H9 (cell line): ENCODE results near the gene TMCC2. TPM values are rescaled to one million over a fixed set of nuclear protein-coding genes. Genes with fewer than 3 reads are reported as not detected.

Source experiments
- DNase-seq: peaks from one replicate; pipeline ENCODE4 v3.0.0-alpha.2; 2017
- H2AFZ ChIP-seq: one replicate; pipeline ENCODE4 v1.6.1; 2013; ENCODE audit warnings: mild to moderate bottlenecking, low read length, control low read depth, moderate library complexity
- H2AK5ac ChIP-seq: 2 replicates; pipeline ENCODE4 v1.6.1; 2013; ENCODE audit warnings: low read length, control low read depth, mixed read lengths; ENCODE audit not compliant: insufficient read length
- H2BK120ac ChIP-seq: one replicate; pipeline ENCODE4 v1.6.1; 2013; ENCODE audit warnings: low read depth, mild to moderate bottlenecking, low read length, control low read depth, inconsistent platforms; ENCODE audit not compliant: poor library complexity, severe bottlenecking
- H2BK12ac ChIP-seq: 2 replicates; pipeline ENCODE4 v1.6.1; 2013; ENCODE audit warnings: low read length, control low read depth, mixed read lengths, low read depth; ENCODE audit not compliant: insufficient read length
- H2BK15ac ChIP-seq: 2 replicates; pipeline ENCODE4 v1.6.1; 2013; ENCODE audit warnings: low read depth, low read length, control low read depth
- H2BK20ac ChIP-seq: one replicate; pipeline ENCODE4 v1.6.1; 2013; ENCODE audit warnings: low read depth, mild to moderate bottlenecking, low read length, control low read depth, inconsistent platforms; ENCODE audit not compliant: poor library complexity, severe bottlenecking
- H2BK5ac ChIP-seq: 2 replicates; pipeline ENCODE4 v1.6.1; 2013; ENCODE audit warnings: low read length, control low read depth, mixed read lengths; ENCODE audit not compliant: insufficient read length
- H3K14ac ChIP-seq: 2 replicates; pipeline ENCODE4 v1.6.1; 2013; ENCODE audit warnings: low read length, control low read depth; ENCODE audit not compliant: insufficient read depth
- H3K18ac ChIP-seq: 2 replicates; pipeline ENCODE4 v1.6.1; 2013; ENCODE audit warnings: low read depth, mild to moderate bottlenecking, mixed read lengths, low read length, control low read depth; ENCODE audit not compliant: insufficient read length
- H3K23ac ChIP-seq: 2 replicates; pipeline ENCODE4 v1.6.1; 2013; ENCODE audit warnings: low read length, control low read depth, mixed read lengths, low read depth; ENCODE audit not compliant: insufficient read length
- H3K23me2 ChIP-seq: 2 replicates; pipeline ENCODE4 v1.6.1; 2013; ENCODE audit warnings: low read depth, mild to moderate bottlenecking, mixed read lengths, low read length, control low read depth; ENCODE audit not compliant: insufficient read length, poor library complexity, severe bottlenecking
- H3K27ac ChIP-seq: 2 replicates; pipeline ENCODE4 v1.5.1; 2013; ENCODE audit warnings: low read length, control low read depth, mixed read lengths, low read depth; ENCODE audit not compliant: insufficient read length
- H3K27me3 ChIP-seq: 2 replicates; pipeline ENCODE4 v1.6.1; 2013; ENCODE audit warnings: low read length, control low read depth, inconsistent platforms; ENCODE audit not compliant: insufficient read depth
- H3K4ac ChIP-seq: 2 replicates; pipeline ENCODE4 v1.6.1; 2013; ENCODE audit warnings: low read depth, mild to moderate bottlenecking, control low read depth, inconsistent platforms, low read length, moderate library complexity
- H3K4me1 ChIP-seq: 2 replicates; pipeline ENCODE4 v1.6.1; 2013; ENCODE audit warnings: low read length, control low read depth, inconsistent platforms; ENCODE audit not compliant: insufficient read depth
- H3K4me2 ChIP-seq: 2 replicates; pipeline ENCODE4 v1.6.1; 2013; ENCODE audit warnings: low read length, control low read depth, mixed read lengths; ENCODE audit not compliant: insufficient read length, insufficient read depth
- H3K56ac ChIP-seq: 2 replicates; pipeline ENCODE4 v1.6.1; 2013; ENCODE audit warnings: low read depth, mild to moderate bottlenecking, mixed read lengths, low read length, control low read depth; ENCODE audit not compliant: insufficient read length
- H3K79me1 ChIP-seq: 2 replicates; pipeline ENCODE4 v1.6.1; 2013; ENCODE audit warnings: low read depth, mild to moderate bottlenecking, moderate library complexity, low read length, control low read depth, inconsistent platforms; ENCODE audit not compliant: insufficient read depth, poor library complexity, severe bottlenecking
- H3K79me2 ChIP-seq: 2 replicates; pipeline ENCODE4 v1.6.1; 2013; ENCODE audit warnings: low read length, control low read depth, inconsistent platforms; ENCODE audit not compliant: insufficient read depth
- H3K9ac ChIP-seq: 2 replicates; pipeline ENCODE4 v1.6.1; 2013; ENCODE audit warnings: low read length, control low read depth, mixed read lengths; ENCODE audit not compliant: insufficient read length; ENCODE audit errors: extremely low read depth
- H3K9me3 ChIP-seq: one replicate; pipeline ENCODE4 v1.6.1; 2013; ENCODE audit warnings: low read depth, low read length, inconsistent platforms; ENCODE audit not compliant: control insufficient read depth
- H3T11ph ChIP-seq: one replicate; pipeline ENCODE4 v1.6.1; 2013; ENCODE audit warnings: mild to moderate bottlenecking, low read length, control low read depth, inconsistent platforms
- H4K20me1 ChIP-seq: one replicate; pipeline ENCODE4 v1.6.1; 2013; ENCODE audit not compliant: control insufficient read depth, insufficient read length, insufficient read depth
- H4K5ac ChIP-seq: 2 replicates; pipeline ENCODE4 v1.6.1; 2013; ENCODE audit warnings: low read depth, mild to moderate bottlenecking, mixed read lengths, low read length, control low read depth; ENCODE audit not compliant: insufficient read length
- H4K8ac ChIP-seq: replicated peaks from 2 replicates; pipeline ENCODE4 v1.6.1; 2013; ENCODE audit warnings: low read length, control low read depth, mixed read lengths, low read depth; ENCODE audit not compliant: insufficient read length
- H4K91ac ChIP-seq: 2 replicates; pipeline ENCODE4 v1.6.1; 2013; ENCODE audit warnings: low read depth, mild to moderate bottlenecking, moderate library complexity, mixed read lengths, low read length, control low read depth; ENCODE audit not compliant: insufficient read length
- H3K27ac Mint-ChIP-seq, 3 experiments: 2 replicates in 2 of 3; 3 replicates in 1 of 3; pipeline ENCODE4 v1.8.0; 2020 to 2021; ENCODE audit warnings: mixed read lengths in 3 of 3, mild to moderate bottlenecking in 1 of 3, moderate library complexity in 1 of 3
- H3K27me3 Mint-ChIP-seq: 2 replicates; pipeline ENCODE4 v1.8.0; 2021; ENCODE audit warnings: low read depth, mild to moderate bottlenecking, moderate library complexity, mixed read lengths
- H3K36me3 Mint-ChIP-seq, 3 experiments: 2 replicates in 2 of 3; 3 replicates in 1 of 3; pipeline ENCODE4 v1.8.0; 2020 to 2021; ENCODE audit warnings: low read depth in 3 of 3, mixed read lengths in 3 of 3; ENCODE audit not compliant: insufficient read depth in 1 of 3
- H3K4me1 Mint-ChIP-seq, 2 experiments: 2 replicates each; pipeline ENCODE4 v1.8.0; 2020; ENCODE audit warnings: mixed read lengths in 2 of 2
- H3K4me3 Mint-ChIP-seq, 2 experiments: 2 replicates in 1 of 2; 3 replicates in 1 of 2; pipeline ENCODE4 v1.8.0; 2020 to 2021; ENCODE audit warnings: mild to moderate bottlenecking in 2 of 2, mixed read lengths in 2 of 2, moderate library complexity in 1 of 2
- H3K9me3 Mint-ChIP-seq, 2 experiments: 2 replicates in 1 of 2; 3 replicates in 1 of 2; pipeline ENCODE4 v1.8.0; 2020; ENCODE audit warnings: mild to moderate bottlenecking in 2 of 2, mixed read lengths in 2 of 2, moderate library complexity in 1 of 2
- WGBS: extraction: QIAGEN DNeasy Blood & Tissue Kit; methylation state at CpG from one replicate; pipeline ENCODE4 v1.1.7; 2013; ENCODE audit warnings: missing lambda C conversion rate, low lambda C conversion rate, mixed read lengths; ENCODE audit not compliant: insufficient read length; ENCODE audit errors: extremely low coverage; 5-methylcytosine and 5-hydroxymethylcytosine counted together
- total RNA-seq: library from RNA; stranded (reverse); gene quantifications from 2 replicates; pipeline ENCODE4 v1.2.1, GENCODE V29; 2021
- TF ChIP-seq, protein P1 (sequence below): fragments of 200-600 bp; sonication (generic); conservative IDR thresholded peaks from 3 replicates; pipeline ENCODE4 v1.8.0; 2021; ENCODE audit warnings: antibody characterized with exemption, mild to moderate bottlenecking

Gene TMCC2
- total RNA-seq, 1 experiment from 2014 or later, result 11.7 TPM

DNA sequence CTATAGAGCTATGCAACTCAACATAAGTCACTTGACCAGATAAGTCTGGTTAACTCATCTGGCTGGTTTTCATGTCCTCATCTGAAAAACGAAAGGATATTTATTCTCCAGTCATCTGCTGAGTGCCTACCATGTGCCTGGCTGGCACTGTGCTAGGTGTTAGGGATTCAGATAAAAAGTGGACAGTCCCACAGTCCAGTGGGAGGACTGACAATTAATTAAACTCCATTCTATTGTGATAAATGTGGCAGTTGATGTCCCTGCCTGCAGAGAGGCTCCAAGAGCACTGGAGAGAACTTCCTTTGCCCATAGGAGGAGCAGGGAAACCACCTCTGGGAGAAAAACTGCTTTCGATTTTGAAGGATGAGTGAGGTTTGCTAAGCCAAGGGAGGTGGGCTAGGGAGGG is 88.4 kb downstream of the TMCC2 start:
- H3K23ac ChIP-seq, result no peak overlapping the region
- no peak overlapping the region for H4K91ac ChIP-seq
- Mint-ChIP-seq H3K4me3 (no peak overlapping the region), H3K27ac (no peak overlapping the region), H3K9me3 (peaks cover 0 to 6% of the 10 kb centered on the region in 2 experiments; a peak in 2 of 5 replicates), H3K36me3 (peaks cover 9 to 45% (median 34%) of the 10 kb centered on the region in 3 experiments; a peak in 6 of 7 replicates), H3K4me1 (peaks cover 88 to 91% of the 10 kb centered on the region in 2 experiments), H3K27me3 (peaks cover 3% of the 10 kb centered on the region; the same call in 1 of the 2 replicates)
- peaks cover 14% of the 10 kb centered on the region for H3K23me2 ChIP-seq
- H3K27me3 ChIP-seq, result no peaks in the 10 kb centered on the region
- no peak for DNase-seq
- H3K4me2 ChIP-seq, result no peak overlapping the region
- TF ChIP-seq, protein P1, sequence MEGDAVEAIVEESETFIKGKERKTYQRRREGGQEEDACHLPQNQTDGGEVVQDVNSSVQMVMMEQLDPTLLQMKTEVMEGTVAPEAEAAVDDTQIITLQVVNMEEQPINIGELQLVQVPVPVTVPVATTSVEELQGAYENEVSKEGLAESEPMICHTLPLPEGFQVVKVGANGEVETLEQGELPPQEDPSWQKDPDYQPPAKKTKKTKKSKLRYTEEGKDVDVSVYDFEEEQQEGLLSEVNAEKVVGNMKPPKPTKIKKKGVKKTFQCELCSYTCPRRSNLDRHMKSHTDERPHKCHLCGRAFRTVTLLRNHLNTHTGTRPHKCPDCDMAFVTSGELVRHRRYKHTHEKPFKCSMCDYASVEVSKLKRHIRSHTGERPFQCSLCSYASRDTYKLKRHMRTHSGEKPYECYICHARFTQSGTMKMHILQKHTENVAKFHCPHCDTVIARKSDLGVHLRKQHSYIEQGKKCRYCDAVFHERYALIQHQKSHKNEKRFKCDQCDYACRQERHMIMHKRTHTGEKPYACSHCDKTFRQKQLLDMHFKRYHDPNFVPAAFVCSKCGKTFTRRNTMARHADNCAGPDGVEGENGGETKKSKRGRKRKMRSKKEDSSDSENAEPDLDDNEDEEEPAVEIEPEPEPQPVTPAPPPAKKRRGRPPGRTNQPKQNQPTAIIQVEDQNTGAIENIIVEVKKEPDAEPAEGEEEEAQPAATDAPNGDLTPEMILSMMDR, result no peak
- H3K79me2 ChIP-seq, result peaks cover 45% of the 10 kb centered on the region; the same call in 1 of the 2 replicates
- H3K4ac ChIP-seq, result no peak overlapping the region
- no peak overlapping the region for H2BK5ac ChIP-seq
- H2BK12ac ChIP-seq, result no peak overlapping the region
- H4K5ac ChIP-seq, result no peak overlapping the region
- no peak overlapping the region for H3K14ac ChIP-seq
- no peak overlapping the region for H2AK5ac ChIP-seq
- H2AFZ ChIP-seq, result no peak overlapping the region
- no CpG with 5 or more reads among the region's 2 CpGs for WGBS
- no peak overlapping the region for H2BK15ac ChIP-seq
- no peak overlapping the region for H3K56ac ChIP-seq
- peaks cover 9% of the 10 kb centered on the region for H3K79me1 ChIP-seq
- no peak overlapping the region for H3T11ph ChIP-seq
- no peaks in the 10 kb centered on the region for H4K20me1 ChIP-seq
- no peak overlapping the region for H3K18ac ChIP-seq
- no peak overlapping the region for H3K9ac ChIP-seq
- no peak overlapping the region for H2BK120ac ChIP-seq
- no peak overlapping the region for H4K8ac ChIP-seq
- peaks cover 38% of the 10 kb centered on the region for H3K4me1 ChIP-seq
- H3K9me3 ChIP-seq, result no peaks in the 10 kb centered on the region
- no peak overlapping the region for H3K27ac ChIP-seq
- H2BK20ac ChIP-seq, result no peak overlapping the region
